ENCODE results near the gene NBPF4. TPM values are rescaled to one million over a fixed set of nuclear protein-coding genes. Genes with fewer than 3 reads are reported as not detected.

Gene NBPF4
- total RNA-seq, 2 donors from 2014 or later = 0.31 TPM; not detected in 1

Other genes with a start within 250 kb of the NBPF4 start
- gene SLC25A24, start 43.7 kb downstream of the NBPF4 start, total RNA-seq = 10 to 100 TPM; 17.4 to 21.4 TPM
- gene NBPF6, start 206.3 kb upstream of the NBPF4 start, total RNA-seq = not detected